HTR-8/SVneo (cell line): ENCODE measurements around the gene RPA1.

Experiments
- DNase-seq: peaks from one replicate; pipeline ENCODE4 v3.0.0; 2011; ENCODE audit warnings: low spot score, mixed read lengths; ENCODE audit not compliant: insufficient read length
- FAIRE-seq: peaks from 2 replicates; lab custom pipeline; 2011; peaks lifted over from hg19 to GRCh38; lab: Jason Lieb, UNC

The RPA1 gene

DNA sequence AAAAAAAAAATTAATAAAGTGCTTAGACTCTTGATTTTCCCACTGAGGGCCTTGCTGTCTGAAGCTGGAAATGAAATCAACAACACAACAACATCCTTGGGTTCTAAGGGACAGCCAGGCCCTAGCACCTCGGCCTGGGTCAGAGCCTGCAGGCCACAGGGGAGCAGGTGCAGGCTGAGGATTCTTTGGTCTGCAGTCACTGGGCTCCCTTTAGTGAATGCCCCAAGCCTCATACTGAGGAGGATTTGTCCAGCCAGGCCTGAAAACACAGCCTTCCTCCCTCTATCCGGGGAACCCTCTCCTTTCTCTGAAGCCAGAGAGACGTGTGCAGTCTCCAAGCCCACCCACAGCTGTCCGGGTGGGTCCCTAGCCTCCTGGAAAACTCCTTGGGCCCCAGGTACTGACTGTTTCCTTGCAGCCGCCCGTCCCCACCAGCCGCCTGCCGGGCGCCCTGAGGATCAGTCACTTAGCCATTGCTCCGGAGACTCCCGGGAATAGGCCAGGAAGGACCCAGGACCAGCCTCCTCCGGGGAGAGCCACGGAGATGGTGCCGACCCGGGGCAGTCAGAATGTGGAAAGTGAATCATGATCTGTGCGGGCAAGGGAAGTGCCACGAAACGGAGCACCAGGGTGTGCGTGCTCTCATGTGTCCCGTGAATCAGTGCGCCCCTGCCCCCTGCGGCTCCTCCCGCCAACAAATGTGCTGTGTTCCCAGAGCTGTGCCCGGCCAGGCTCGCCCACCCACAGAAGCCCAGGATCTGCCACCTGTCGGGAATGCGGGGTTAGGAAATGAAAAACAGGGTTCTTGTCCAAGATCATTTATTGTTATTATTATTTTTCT is 104.3 kb downstream of the RPA1 start:
- DNase-seq (no peak), FAIRE-seq (no peak)

- DNase-seq (no peak), FAIRE-seq (no peak)
Measured at GRCh38 chr17:1934901-1935300, 105.1 kb downstream of the RPA1 start.

- FAIRE-seq = no peak
- DNase-seq = no peak
Measured at GRCh38 chr17:1936766-1937165, 107.0 kb downstream of the RPA1 start.

GRCh38 chr17:1937461-1937860 is 107.7 kb downstream of the RPA1 start:
- FAIRE-seq = no peak
- no peak for DNase-seq

GRCh38 chr17:1939981-1940809 is 110.4 kb downstream of the RPA1 start:
- FAIRE-seq = no peak
- DNase-seq = no peak

DNA sequence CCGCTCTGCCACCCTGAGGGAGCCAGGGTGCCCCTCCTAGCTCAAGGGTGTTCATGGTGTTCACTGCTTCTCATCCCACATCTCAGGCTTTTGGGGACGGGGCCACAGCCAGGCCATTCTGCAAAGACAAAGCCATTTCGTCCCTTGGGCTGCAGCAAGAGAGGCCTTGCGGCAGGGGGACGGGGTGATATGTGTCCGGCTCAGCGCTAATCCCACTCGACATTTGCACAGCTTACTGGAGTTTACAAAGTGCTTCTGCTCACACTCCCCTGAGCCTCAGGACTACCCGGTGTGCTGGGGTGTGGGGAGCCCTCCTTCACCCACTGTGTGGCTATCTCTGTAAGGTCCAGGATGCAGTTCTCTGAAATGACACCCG is 111.0 kb downstream of the RPA1 start:
- FAIRE-seq (no peak), DNase-seq (no peak)

GRCh38 chr17:1941272-1942065 is 111.7 kb downstream of the RPA1 start:
- FAIRE-seq (no peak), DNase-seq (no peak)

DNA sequence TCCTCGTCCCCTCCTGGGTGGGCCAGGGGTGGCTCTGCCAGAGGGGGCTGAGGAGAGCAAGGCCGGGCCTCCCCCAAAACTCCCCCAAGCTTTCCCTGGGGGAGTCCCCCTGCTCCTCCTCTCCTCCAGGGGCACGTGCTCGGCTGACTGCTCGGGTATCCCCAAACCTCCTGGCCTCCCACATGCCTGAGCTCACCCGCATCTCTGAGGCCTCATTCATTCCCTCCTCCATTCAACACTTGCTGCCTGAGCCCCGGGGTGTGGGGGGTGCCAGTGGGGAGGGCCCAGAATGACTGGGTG is 112.2 kb downstream of the RPA1 start:
- FAIRE-seq = no peak
- no peak for DNase-seq

GRCh38 chr17:1942666-1943435 is 113.0 kb downstream of the RPA1 start:
- FAIRE-seq = no peak
- DNase-seq = no peak

GRCh38 chr17:1943436-1943831 is 113.6 kb downstream of the RPA1 start:
- FAIRE-seq (no peak), DNase-seq (no peak)

GRCh38 chr17:1945621-1946020 is 115.8 kb downstream of the RPA1 start:
- FAIRE-seq = peak; percentile 20
- no peak for DNase-seq

- DNase-seq = no peak
- FAIRE-seq = peak; percentile 97
Measured at GRCh38 chr17:1946021-1946932, 116.5 kb downstream of the RPA1 start.

DNA sequence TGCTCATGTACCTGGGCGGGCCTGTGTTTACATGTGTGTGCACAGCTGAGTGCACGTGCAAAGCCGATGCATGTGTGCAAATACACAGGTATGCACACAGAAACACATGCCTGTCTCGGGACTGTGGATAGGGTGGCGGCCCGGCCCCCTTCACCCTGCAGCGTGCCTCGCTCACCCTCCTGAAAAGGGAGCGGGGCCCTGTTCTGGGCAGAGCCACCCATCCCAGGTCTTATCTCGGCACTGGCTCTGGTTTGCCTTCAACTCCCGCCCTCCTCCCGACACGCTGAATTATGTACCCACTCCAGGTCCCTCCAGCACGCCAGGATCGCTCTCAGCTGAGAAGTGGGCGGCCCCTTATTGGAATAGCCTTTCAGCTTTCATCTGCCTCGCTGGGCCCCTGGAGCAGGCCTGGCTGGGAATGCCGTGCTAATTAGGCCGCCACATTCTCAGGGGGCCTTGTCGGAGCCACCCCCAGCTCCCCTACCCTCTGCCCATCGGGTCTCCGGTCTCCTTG is 117.5 kb downstream of the RPA1 start:
- no peak for DNase-seq
- FAIRE-seq = no peak

GRCh38 chr17:1947743-1948516 is 118.1 kb downstream of the RPA1 start:
- DNase-seq = no peak
- FAIRE-seq = no peak

- no peak for DNase-seq
- FAIRE-seq = peak; percentile 28
Measured at GRCh38 chr17:1948517-1948825, 118.7 kb downstream of the RPA1 start.
